Stimulated activated CD4-positive, alpha-beta T cell treated with anti-CD3 and anti-CD28 coated beads, Interleukin-4, amount 100 ng/mL, for 1 hour (primary cell): ENCODE results near the gene VPS37B.
"Not testable (repeated sequence)": the region's sequence is repeated elsewhere in the genome, so short reads cannot be mapped to it uniquely, and the experiment has no call there.

Source experiments
- DNase-seq: peaks from one replicate; pipeline ENCODE4 v3.0.0-alpha.2; 2020

VPS37B gene, protein sequence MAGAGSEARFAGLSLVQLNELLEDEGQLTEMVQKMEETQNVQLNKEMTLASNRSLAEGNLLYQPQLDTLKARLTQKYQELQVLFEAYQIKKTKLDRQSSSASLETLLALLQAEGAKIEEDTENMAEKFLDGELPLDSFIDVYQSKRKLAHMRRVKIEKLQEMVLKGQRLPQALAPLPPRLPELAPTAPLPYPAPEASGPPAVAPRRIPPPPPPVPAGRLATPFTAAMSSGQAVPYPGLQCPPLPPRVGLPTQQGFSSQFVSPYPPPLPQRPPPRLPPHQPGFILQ

GRCh38 chr12:122895704-122896636 is at the start of gene VPS37B:
Gene VPS37B, minus strand, starts transcription at chr12:122896124. Its CDS starts 62 bp downstream, at chr12:122896062.
- DNase-seq, result peak; percentile 84

GRCh38 chr12:122944605-122945592 is 49.0 kb upstream of the VPS37B start:
- no peak for DNase-seq

DNA sequence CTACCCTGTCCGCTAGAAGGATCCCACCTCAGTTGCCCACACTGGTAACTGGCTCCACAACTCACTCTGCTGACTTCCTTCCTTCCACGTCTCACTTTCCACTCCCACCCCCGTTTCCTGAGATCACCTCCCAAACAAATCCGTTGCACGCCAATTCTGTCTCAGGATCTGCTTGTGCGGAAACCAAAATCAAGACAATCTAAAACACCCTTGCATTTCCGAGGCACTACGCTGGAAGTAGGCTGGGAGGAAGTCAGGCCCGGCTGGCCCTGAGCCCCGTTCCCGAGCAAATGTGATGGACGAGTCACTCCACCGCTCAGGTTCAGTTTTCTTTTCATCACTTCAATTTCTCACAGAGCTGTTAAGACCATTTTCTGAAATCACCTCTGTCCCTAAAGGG is 47.3 kb upstream of the VPS37B start:
- no peak for DNase-seq

DNA sequence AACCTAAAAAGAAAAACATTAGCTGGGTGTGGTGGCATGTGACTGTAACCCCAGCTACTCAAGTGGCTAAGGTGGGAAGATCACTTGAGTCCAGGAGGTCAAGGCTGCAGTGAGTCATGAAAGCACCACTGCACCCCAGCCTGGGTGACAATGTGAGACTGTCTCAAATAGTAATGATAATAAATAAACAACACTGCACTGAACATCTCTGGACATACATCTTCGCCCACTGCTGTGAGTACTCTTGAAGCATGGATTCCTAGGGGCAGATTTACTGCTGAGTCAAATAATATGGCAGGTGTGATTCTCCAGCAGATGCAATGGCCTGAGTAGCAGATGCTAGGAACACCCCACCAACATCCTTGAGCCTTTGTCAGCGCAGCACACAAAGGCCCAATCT is 46.7 kb upstream of the VPS37B start:
- no peak for DNase-seq

DNA sequence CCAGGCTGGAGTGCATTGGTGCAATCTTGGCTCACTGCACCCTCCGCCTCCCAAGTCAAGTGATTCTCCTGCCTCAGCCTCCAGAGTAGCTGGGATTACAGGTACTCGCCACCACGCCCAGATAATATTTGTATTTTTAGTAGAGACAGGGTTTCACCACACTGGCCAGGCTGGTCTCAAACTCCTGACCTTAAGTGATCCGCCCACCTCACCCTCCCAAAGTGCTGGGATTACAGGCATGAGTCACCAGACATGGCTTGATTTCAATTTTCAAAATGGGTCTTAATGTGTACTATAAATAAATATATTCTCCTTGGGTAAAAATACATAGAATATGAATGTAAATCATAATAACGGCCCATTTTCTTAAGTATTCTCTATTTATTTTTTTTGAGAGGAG is 45.4 kb upstream of the VPS37B start:
- not testable (repeated sequence) for DNase-seq

DNA sequence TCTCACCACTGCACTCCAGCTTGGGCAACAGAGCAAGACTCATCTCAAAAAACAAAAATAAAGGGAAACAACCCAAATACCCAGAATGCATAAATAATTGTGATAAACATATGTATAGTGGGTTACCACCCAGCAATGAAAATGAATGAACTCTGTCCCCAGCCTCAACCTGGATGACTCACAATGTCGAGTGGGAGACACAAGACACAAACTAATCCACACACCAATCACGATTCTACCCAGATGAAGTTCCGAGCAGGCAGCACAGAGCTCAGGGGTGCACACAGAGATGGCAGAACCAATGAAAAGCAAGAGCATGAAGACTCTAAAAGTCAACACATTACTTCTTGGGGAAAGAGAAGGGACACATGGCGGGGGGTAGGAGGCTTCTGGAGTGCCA is 43.2 kb upstream of the VPS37B start:
- DNase-seq, result no peak

DNA sequence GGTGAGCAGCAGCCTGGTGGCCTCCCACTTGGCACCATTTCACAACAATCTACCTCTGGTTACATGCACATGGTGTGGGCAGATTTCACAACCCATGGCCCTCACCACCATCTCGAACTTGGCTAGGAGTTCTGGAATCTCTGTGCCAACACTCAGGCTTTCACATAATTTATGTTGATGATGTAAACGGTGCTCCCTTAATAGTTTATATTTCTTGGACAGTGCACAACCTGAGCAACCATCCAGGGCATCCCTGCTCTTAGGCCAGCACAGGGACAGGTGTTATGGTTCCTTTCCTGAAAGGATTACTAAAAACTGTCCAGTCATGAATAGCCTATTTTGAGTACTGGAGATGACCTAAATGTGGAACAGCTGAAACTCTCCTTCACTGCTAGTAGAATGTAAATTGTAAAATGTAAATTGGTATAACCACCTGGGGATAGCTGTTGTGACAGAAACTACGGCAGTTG is 41.7 kb upstream of the VPS37B start:
- no peak for DNase-seq

- no peak for DNase-seq
Observed at GRCh38 chr12:122935318-122935717, 39.4 kb upstream of the VPS37B start.

GRCh38 chr12:122934722-122935121 is 38.8 kb upstream of the VPS37B start:
- DNase-seq, result no peak

- no peak for DNase-seq
Observed at GRCh38 chr12:122932207-122932606, 36.3 kb upstream of the VPS37B start.

GRCh38 chr12:122929812-122930211 is 33.9 kb upstream of the VPS37B start:
- no peak for DNase-seq

GRCh38 chr12:122929148-122929538 is 33.2 kb upstream of the VPS37B start:
- DNase-seq, result no peak

DNA sequence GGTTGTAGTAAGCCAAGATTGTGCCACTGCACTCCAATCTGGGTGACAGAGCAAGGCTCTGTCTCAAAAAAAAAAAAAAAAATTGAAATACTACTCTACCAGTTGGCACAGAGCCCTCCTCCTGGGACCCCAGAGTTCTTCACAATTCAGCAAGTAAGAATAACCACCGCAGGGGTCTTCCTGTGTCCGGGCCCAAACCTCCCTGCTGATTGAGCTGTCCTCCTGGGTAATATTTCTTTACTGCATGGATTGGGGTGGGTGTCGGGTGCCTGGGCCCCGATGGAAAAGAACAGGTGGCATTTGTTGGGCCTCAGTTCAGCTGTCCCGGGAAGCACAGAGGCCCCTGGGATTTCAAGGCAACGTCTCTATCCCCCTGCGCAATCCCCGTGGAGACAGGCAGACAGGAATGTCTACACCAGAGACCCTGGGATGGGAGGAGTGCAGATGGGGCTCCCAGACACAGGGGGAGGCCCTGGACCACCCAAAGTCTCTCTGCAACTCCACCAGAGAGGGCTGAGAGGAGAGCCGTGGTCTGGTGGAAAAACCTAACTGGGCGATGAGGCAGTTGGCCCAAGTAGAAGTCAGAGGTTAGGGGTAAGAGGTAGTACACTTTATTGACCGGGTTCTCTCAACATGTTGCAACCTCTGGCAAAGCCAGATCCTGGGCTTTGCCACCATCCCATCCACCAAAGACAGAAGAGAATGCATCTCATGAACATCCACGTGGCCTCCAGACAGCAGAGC is 32.7 kb upstream of the VPS37B start:
- DNase-seq, result no peak

DNA sequence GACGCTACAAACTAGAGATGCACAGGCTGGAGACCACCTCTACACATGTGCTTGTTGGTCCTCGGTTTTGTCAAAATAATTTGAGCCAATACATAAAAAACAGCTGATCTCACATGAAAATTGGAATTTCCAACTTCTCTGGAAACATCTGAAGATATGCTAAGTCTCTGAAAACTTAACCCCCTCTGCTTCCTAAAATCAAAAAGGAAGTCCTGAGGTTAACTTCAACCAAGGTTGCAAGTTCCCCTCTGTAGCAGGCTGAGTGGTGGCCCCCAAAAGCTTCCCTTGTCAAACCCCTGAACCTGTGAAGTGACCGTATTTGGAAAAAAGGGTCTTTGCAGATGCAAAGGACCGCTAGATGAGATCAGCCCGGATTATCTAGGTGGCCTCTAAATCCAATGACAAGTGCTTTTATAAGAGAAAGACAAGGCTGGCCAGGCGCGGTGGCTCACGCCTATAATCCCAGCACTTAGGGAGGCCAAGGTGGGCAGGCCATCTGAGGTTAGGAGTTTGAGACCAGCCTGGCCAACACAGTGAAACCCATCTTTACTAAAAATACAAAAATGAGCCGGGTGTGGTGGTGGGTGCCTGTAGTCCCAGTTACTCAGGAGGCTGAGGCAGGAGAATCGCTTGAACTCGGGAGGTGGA is 32.0 kb upstream of the VPS37B start:
- no peak for DNase-seq

DNA sequence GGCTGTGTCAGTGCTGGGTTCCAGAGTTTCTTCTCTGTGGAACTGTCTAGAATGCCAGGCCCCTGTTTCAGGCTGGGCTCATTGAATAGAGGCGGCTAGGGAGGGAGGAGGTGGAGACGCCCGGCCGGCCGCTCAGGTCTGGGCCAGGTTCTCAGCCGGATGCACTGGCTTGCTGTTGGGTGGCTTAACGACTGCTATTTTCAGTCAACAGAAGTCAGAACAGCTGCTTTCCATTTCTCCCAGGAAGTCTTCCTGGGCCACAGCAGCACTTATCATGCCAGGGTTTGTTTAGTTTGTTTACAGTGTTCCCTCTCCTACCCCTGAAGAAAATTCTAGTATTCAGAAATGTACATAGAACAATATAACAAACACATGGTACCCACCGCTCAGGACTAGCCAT is 26.0 kb upstream of the VPS37B start:
- no peak for DNase-seq

DNA sequence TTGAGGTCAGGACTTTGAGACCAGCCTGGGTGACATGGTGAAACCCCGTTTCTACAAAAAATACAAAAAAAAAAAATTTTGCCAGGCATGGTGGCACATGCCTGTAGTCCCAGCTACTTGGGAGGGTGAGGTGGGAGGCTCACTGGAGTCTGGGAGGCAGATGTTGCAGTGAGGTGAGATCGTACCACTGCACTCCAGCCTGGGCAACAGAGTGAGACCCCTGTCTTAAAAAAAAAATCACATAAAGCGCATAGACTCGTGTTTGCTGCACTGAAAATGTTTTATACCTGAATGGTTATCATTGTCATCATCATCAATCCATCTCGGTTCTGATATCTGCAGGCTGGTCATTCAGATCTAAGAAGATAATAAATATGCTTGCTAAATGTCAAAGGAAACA is 24.8 kb upstream of the VPS37B start:
- no peak for DNase-seq

DNA sequence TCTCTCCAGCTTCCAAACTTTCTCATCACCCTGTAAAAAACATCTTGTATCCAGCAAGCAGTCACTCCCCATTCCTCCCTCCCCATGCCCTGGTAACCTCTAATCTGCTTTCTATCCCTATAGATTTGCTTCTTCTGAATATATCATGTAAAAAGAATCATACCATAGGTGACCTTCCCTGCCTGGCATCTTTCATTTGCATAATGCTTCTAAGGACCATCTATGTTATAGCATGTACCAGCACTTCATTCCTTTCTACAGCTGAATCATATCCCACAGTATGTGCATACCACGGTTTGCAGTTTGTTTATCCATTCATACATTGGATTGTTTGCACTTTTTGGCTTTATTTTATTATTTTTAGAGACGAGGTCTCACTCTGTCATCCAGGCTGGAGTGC is 22.9 kb upstream of the VPS37B start:
- no peak for DNase-seq

GRCh38 chr12:122917507-122918121 is 21.7 kb upstream of the VPS37B start:
- DNase-seq, result no peak

DNA sequence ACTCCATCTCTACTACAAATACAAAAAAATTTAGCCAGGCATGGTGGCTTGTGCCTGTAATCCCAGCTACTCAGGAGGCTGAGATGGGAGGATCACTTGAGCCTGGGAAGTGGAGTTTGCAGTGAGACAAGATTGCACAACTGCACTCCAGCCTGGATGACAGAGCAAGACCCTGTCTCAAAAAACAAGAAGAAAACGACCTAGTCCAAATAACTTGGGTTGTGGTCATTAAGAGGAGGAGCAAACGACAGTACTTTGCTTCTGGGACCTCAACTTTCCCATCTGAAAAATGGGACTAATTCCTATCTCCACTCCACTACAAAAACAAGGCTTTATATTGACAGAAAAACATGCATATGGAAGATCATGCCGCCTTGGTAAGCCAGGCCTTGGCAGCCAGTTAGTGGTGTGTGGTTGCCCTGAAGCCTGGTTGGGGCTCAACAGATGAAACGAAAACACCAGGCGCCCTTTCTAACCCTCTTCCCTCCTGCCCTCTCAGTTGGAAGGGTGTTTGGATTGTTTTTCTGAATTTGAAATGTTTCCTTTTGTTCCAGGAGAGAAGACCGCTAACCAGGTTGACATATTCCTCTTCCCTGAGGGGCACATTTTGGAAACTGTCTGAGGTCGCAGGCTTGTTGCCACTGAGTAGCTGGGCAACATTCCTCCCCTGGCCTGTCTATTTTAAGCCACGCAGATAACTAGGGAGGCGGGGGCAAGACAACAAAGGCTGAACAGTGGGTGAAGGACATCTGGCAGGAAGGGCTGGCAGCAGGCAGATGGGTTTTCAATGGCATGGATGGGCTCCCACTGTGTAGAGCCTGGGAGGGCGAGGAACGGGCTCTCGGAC is 13.7 kb upstream of the VPS37B start:
- no peak for DNase-seq

- no peak for DNase-seq
Observed at GRCh38 chr12:122908915-122909314, 13.0 kb upstream of the VPS37B start.
